OCI-LY7 (cell line): ENCODE results near the gene RFK.

Source experiments
- CTCF ChIP-seq: fragments of 200-600 bp; sonication (generic); conservative IDR thresholded peaks from 2 replicates; pipeline ENCODE4 v1.5.1; 2014; ENCODE audit warnings: mild to moderate bottlenecking, antibody characterized with exemption, low read length, moderate library complexity, mixed read lengths
- EZH2phosphoT487 ChIP-seq: fragments of 200-600 bp; sonication (generic); IDR thresholded peaks from 2 replicates; pipeline ENCODE4 v1.6.1; 2018; ENCODE audit warnings: low read depth, borderline replicate concordance, mild to moderate bottlenecking, mixed run types, antibody characterized with exemption, low read length, moderate library complexity, mixed read lengths

- no peak for TF ChIP-seq CTCF
- TF ChIP-seq EZH2phosphoT487 = no peak
Observed at GRCh38 chr9:76405868-76406267, 11.6 kb upstream of the RFK start.
